Calu3 (cell line): Measurements from ENCODE around the gene HEBP1. TPM values are rescaled to one million over a fixed set of nuclear protein-coding genes. Genes with fewer than 3 reads are reported as not detected.

ENCODE experiments used
- BruUV-seq: library from RNA; stranded (reverse); fragments of 400-500 nt; replicated peaks from 2 replicates; lab custom pipeline; 2021; lab: Mats Ljungman, UMichigan
- CTCF ChIA-PET: fragments of 300-600 bp; sonication (Branson Sonifier 250); formaldehyde crosslinking; loops from one replicate; lab custom pipeline; 2022; ENCODE audit warnings: antibody characterized with exemption; lab: Charles Lee
- DNase-seq: peaks from one replicate; pipeline ENCODE4 v3.0.0; 2022
- H3K27ac Mint-ChIP-seq: one replicate; pipeline ENCODE4 v1.8.0; 2022; ENCODE audit warnings: mixed read lengths; ENCODE audit not compliant: unreplicated experiment
- H3K27me3 Mint-ChIP-seq: one replicate; pipeline ENCODE4 v1.8.0; 2022; ENCODE audit warnings: mixed read lengths; ENCODE audit not compliant: unreplicated experiment
- H3K36me3 Mint-ChIP-seq: one replicate; pipeline ENCODE4 v1.8.0; 2022; ENCODE audit warnings: mild to moderate bottlenecking, moderate library complexity, mixed read lengths; ENCODE audit not compliant: insufficient read depth, unreplicated experiment
- H3K4me1 Mint-ChIP-seq: one replicate; pipeline ENCODE4 v1.8.0; 2022; ENCODE audit warnings: mild to moderate bottlenecking, low read depth, mixed read lengths; ENCODE audit not compliant: unreplicated experiment
- H3K4me3 Mint-ChIP-seq: one replicate; pipeline ENCODE4 v1.8.0; 2022; ENCODE audit warnings: mild to moderate bottlenecking, low read depth, moderate library complexity, mixed read lengths; ENCODE audit not compliant: unreplicated experiment
- H3K9me3 Mint-ChIP-seq: one replicate; pipeline ENCODE4 v1.8.0; 2022; ENCODE audit warnings: low read depth, mixed read lengths; ENCODE audit not compliant: unreplicated experiment
- CTCF ChIP-seq: fragments of 200-600 bp; IDR thresholded peaks from one replicate; pipeline ENCODE4 v1.8.0; 2022; ENCODE audit warnings: antibody characterized with exemption; ENCODE audit not compliant: unreplicated experiment
- intact Hi-C: fragments of 100-400 bp; cut with micrococcal nuclease; formaldehyde crosslinking; loops from one replicate; pipeline ENCODE4 v1.10.0; 2022; ENCODE audit not compliant: unreplicated experiment
- total RNA-seq: library from RNA; stranded (reverse); gene quantifications from 2 replicates; pipeline ENCODE4 v1.2.3, GENCODE V29; 2022

HEBP1 gene
- total RNA-seq, 1 experiment from 2014 or later, result 10.6 TPM

- Mint-ChIP-seq H3K27ac (no peak overlapping the region), H3K36me3 (no peaks in the 10 kb centered on the region), H3K4me1 (no peaks in the 10 kb centered on the region), H3K4me3 (no peak overlapping the region), H3K27me3 (peaks cover 78% of the 10 kb centered on the region), H3K9me3 (no peaks in the 10 kb centered on the region)
- no TSS peak for BruUV-seq
- CTCF ChIA-PET, result no interaction called here
- intact Hi-C loops, result no loop called here
- TF ChIP-seq CTCF, result no peak
- no peak for DNase-seq
Observed at GRCh38 chr12:13023811-13024530, 23.9 kb upstream of the HEBP1 start.

GRCh38 chr12:13022851-13023271 lies 22.8 kb upstream of the HEBP1 start:
- no peaks in the 10 kb centered on the region for H3K9me3 Mint-ChIP-seq
- intact Hi-C loops, result no loop called here

GRCh38 chr12:13011098-13011497 lies 11.0 kb upstream of the HEBP1 start:
- no TSS peak for BruUV-seq
- H3K4me1 Mint-ChIP-seq, result peaks cover 4% of the 10 kb centered on the region
- H3K36me3 Mint-ChIP-seq, result no peaks in the 10 kb centered on the region
- no peak overlapping the region for H3K27ac Mint-ChIP-seq
- H3K9me3 Mint-ChIP-seq, result no peaks in the 10 kb centered on the region
- CTCF ChIA-PET, result no interaction called here
- no peak for DNase-seq
- no peak overlapping the region for H3K4me3 Mint-ChIP-seq
- intact Hi-C loops, result no loop called here
- peaks cover 98% of the 10 kb centered on the region for H3K27me3 Mint-ChIP-seq
- no peak for TF ChIP-seq CTCF

More at GRCh38 chr12:13022851-13023271, 22.8 kb upstream of the HEBP1 start:
- CTCF ChIA-PET, result no interaction called here
- TF ChIP-seq CTCF, result no peak
- DNase-seq, result no peak
- H3K4me3 Mint-ChIP-seq, result no peak overlapping the region
- no TSS peak for BruUV-seq
- no peaks in the 10 kb centered on the region for H3K4me1 Mint-ChIP-seq
- peaks cover 89% of the 10 kb centered on the region for H3K27me3 Mint-ChIP-seq
- H3K27ac Mint-ChIP-seq, result no peak overlapping the region
- H3K36me3 Mint-ChIP-seq, result no peaks in the 10 kb centered on the region

- no TSS peak for BruUV-seq
- CTCF ChIA-PET, result no interaction called here
Observed at GRCh38 chr12:13008741-13009380, 8.8 kb upstream of the HEBP1 start.

More at GRCh38 chr12:13008741-13009380, 8.8 kb upstream of the HEBP1 start:
- H3K27me3 Mint-ChIP-seq, result peaks cover 98% of the 10 kb centered on the region
- H3K4me1 Mint-ChIP-seq, result peaks cover 18% of the 10 kb centered on the region
- no peaks in the 10 kb centered on the region for H3K36me3 Mint-ChIP-seq
- no peak for DNase-seq
- H3K4me3 Mint-ChIP-seq, result no peak overlapping the region
- no peak for TF ChIP-seq CTCF
- H3K27ac Mint-ChIP-seq, result no peak overlapping the region
- no peaks in the 10 kb centered on the region for H3K9me3 Mint-ChIP-seq
- intact Hi-C loops, result loop anchor here (5.0 kb wide), 2 partner anchors 203 to 223 kb away; no protein-coding TSS in a partner anchor
